22Rv1 (cell line): ENCODE measurements around the gene RNF11.

Source experiments
- CTCF ChIP-seq: fragments of 450-650 bp; IDR thresholded peaks from 2 replicates; pipeline ENCODE4 v1.5.1; 2017; ENCODE audit warnings: mild to moderate bottlenecking
- ZFX ChIP-seq: fragments of 450-650 bp; IDR thresholded peaks from 2 replicates; pipeline ENCODE4 v1.6.1; 2017; ENCODE audit warnings: antibody characterized with exemption, borderline replicate concordance

- TF ChIP-seq CTCF (no peak), ZFX (no peak)
Measured at GRCh38 chr1:51289676-51290488, 53.8 kb downstream of the RNF11 start.
